Mesodermal cell (in vitro differentiated cells): ENCODE measurements around the gene PARL.

Experiments
- H3K27ac ChIP-seq: 2 replicates; pipeline ENCODE4 v1.7.0; 2013; ENCODE audit warnings: mild to moderate bottlenecking, low read depth, low read length, moderate library complexity; ENCODE audit not compliant: severe bottlenecking
- H3K36me3 ChIP-seq: 2 replicates; pipeline ENCODE4 v1.7.1; 2013; ENCODE audit warnings: mild to moderate bottlenecking, low read length, moderate library complexity; ENCODE audit not compliant: control insufficient read depth, insufficient read depth
- H3K4me1 ChIP-seq: one replicate; pipeline ENCODE4 v1.7.1; 2013; ENCODE audit warnings: mild to moderate bottlenecking, low read length; ENCODE audit not compliant: insufficient read depth, control insufficient read depth, poor library complexity, severe bottlenecking
- H3K4me3 ChIP-seq: 2 replicates; pipeline ENCODE4 v1.7.0; 2013; ENCODE audit warnings: low read length, control low read depth, mild to moderate bottlenecking; ENCODE audit not compliant: insufficient read depth, poor library complexity, severe bottlenecking; ENCODE audit errors: extremely low read depth
- H3K9me3 ChIP-seq: 2 replicates; pipeline ENCODE4 v1.7.1; 2013; ENCODE audit warnings: mild to moderate bottlenecking, low read length, moderate library complexity; ENCODE audit not compliant: control insufficient read depth
- WGBS, 2 experiments: methylation state at CpG; one replicate each; pipeline ENCODE4 v1.1.5; 2013; ENCODE audit warnings: missing lambda C conversion rate in 2 of 2; ENCODE audit not compliant: insufficient coverage in 2 of 2; 5-methylcytosine and 5-hydroxymethylcytosine counted together

Gene PARL

GRCh38 chr3:183906234-183906921 is 21.7 kb upstream of the PARL start:
- Histone ChIP-seq H3K9me3 (no peaks in the 10 kb centered on the region), H3K27ac (no peak overlapping the region), H3K36me3 (no peaks in the 10 kb centered on the region), H3K4me3 (no peak overlapping the region), H3K4me1 (no peaks in the 10 kb centered on the region)
- 89% methylated on average over 9 to 12 of the region's 13 CpGs for WGBS, 2 experiments

- H3K4me3 ChIP-seq: no peak overlapping the region
- no peaks in the 10 kb centered on the region for H3K36me3 ChIP-seq
- no peak overlapping the region for H3K27ac ChIP-seq
- 84% methylated on average over 13 to 14 of the region's 14 CpGs for WGBS, 2 experiments
- no peaks in the 10 kb centered on the region for H3K9me3 ChIP-seq
- no peaks in the 10 kb centered on the region for H3K4me1 ChIP-seq
These were observed 20.4 kb upstream of the PARL start for GRCh38 chr3:183904833-183905780.

DNA sequence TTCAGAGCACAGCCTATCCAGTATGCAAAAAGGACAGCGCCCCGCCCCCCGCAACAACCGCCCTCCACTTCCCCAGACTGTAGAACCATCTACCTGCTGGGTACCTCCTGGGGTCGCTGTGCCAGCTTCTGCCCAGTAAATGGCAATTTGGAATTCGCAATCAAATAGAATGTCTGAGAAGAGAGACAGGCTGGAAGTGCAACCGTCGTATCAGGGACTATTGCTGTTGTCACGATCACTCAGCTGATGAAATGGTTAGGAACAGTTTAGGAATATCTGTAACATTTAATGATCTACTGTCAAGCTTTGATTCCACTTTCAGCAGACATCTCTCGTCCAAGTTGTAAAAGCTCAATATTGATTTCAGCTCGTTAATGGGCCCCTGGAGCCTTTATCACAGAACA is 13.3 kb upstream of the PARL start:
- WGBS, 2 experiments: 78 to 79% methylated on average over 10 of the region's 11 CpGs
- Histone ChIP-seq H3K4me1 (no peaks in the 10 kb centered on the region), H3K4me3 (no peak overlapping the region), H3K27ac (no peak overlapping the region), H3K36me3 (no peaks in the 10 kb centered on the region), H3K9me3 (no peaks in the 10 kb centered on the region)

GRCh38 chr3:183897606-183898005 is 12.9 kb upstream of the PARL start:
- Histone ChIP-seq H3K4me1 (no peaks in the 10 kb centered on the region), H3K9me3 (no peaks in the 10 kb centered on the region), H3K36me3 (no peaks in the 10 kb centered on the region), H3K4me3 (no peak overlapping the region), H3K27ac (no peak overlapping the region)
- 91 to 97% methylated on average over 3 to 4 of the region's 4 CpGs for WGBS, 2 experiments

DNA sequence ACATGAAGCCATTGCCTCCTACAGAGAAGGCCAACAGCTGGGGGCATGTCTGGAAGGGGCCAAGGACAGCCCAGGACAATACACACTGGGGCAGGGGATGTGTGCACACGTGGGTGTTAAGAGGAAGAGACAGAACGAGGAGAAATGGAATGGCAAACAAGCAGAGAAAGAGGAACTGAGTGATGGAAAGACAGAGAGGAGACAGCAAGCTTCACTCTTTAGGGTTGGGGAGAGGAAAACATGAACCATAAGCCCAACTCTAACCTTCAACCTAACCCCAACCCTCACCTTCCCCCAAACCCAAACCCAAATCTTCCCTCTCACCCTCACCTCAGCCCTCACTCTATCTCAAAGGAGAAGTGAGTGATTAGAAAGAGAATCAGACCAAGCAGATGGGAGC is 11.9 kb upstream of the PARL start:
- H3K9me3 ChIP-seq: no peaks in the 10 kb centered on the region
- 67% methylated on average over 2 of the region's 2 CpGs; no CpG with 5 or more reads in 1 of the 2 experiments for WGBS, 2 experiments
- H3K4me1 ChIP-seq: no peaks in the 10 kb centered on the region
- no peak overlapping the region for H3K27ac ChIP-seq
- H3K4me3 ChIP-seq: no peak overlapping the region
- no peaks in the 10 kb centered on the region for H3K36me3 ChIP-seq

- Histone ChIP-seq H3K4me3 (no peak overlapping the region), H3K9me3 (no peaks in the 10 kb centered on the region), H3K4me1 (no peaks in the 10 kb centered on the region), H3K36me3 (no peaks in the 10 kb centered on the region), H3K27ac (no peak overlapping the region)
- WGBS, 2 experiments: 90 to 95% methylated on average over 2 to 3 of the region's 3 CpGs
These were observed 11.5 kb upstream of the PARL start for GRCh38 chr3:183896184-183896583.

GRCh38 chr3:183895774-183896173 is 11.1 kb upstream of the PARL start:
- Histone ChIP-seq H3K4me1 (no peaks in the 10 kb centered on the region), H3K4me3 (no peak overlapping the region), H3K36me3 (no peaks in the 10 kb centered on the region), H3K27ac (no peak overlapping the region), H3K9me3 (no peaks in the 10 kb centered on the region)
- 89 to 95% methylated on average over 4 to 6 of the region's 6 CpGs for WGBS, 2 experiments

DNA sequence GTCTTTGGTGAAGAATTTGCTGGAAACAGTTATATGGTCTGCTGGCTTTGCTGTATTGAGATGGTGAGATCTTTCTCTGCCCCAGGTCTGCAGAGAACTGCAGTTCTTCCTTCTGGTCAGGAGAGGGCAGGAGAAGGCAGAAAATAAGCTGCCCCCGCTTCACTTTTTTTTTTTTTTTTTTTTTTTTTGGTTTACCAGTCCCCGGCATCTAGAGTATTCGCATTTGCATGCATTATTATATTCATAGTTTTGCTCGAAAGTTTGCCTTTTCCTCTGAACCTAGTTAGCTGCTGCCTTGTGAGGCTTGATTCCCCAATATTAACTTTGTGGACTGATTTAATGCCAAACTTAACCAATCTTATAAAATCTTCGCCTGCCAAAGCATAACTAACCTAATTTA is 10.6 kb upstream of the PARL start:
- Histone ChIP-seq H3K4me3 (no peak overlapping the region), H3K36me3 (no peaks in the 10 kb centered on the region), H3K9me3 (no peaks in the 10 kb centered on the region), H3K4me1 (no peaks in the 10 kb centered on the region), H3K27ac (no peak overlapping the region)
- WGBS, 2 experiments: 5 to 100% methylated on average over 1 to 4 of the region's 5 CpGs

DNA sequence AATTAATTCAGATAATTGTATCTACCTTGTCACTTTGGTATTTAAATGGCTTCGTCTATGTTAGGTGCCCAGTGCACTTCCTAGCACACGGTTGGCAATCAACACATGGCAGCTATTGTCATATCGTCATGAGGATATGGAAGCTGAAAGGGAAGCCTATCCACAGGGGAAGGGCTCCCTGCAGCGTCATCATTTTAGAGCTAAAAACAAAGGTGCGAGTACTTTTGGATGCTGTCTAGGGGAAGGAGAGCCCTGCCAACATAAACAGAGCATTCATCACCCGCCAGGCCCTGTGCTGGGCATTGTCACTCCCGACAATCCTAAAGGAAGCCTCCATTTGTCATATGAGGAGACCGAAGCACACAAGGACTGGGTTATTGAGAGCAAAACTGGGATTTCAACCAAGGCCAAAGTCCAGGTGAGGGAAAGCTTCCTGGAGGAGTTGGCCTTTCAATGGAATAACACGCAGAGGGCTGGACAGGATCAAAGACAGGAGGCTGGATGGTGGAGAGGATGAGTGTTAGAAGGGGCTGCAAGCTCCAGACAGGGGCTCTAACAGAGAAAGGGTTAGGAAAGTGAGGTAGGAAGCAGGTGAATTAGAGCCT is 8.0 kb upstream of the PARL start:
- Histone ChIP-seq H3K4me1 (no peaks in the 10 kb centered on the region), H3K27ac (no peak overlapping the region), H3K36me3 (no peaks in the 10 kb centered on the region), H3K4me3 (no peak overlapping the region), H3K9me3 (no peaks in the 10 kb centered on the region)
- 92 to 96% methylated on average over 6 to 9 of the region's 9 CpGs for WGBS, 2 experiments

DNA sequence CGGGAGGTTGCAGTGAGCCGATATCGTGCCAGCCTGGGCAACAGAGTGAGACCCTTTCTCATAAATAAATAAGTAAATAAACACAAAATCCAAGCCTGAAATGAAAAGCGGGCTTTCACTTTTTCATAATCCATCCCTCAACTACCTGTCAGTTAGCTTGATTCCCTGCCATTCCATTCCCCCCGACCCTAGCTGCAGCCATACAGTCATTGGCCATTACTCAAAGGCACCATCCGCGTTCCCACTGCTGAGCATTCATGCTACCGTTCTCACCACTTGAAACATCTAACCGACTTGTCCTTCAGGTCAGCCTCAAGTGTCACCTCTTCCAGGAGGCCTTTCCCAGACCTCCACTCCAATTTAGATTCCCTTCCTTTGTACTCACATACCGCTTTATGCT is 1.1 kb upstream of the PARL start:
- Histone ChIP-seq H3K4me3 (no peak overlapping the region), H3K9me3 (no peaks in the 10 kb centered on the region), H3K27ac (no peak overlapping the region), H3K4me1 (peaks cover 6% of the 10 kb centered on the region), H3K36me3 (peaks cover 11% of the 10 kb centered on the region)
- 95% methylated on average over 8 to 10 of the region's 10 CpGs for WGBS, 2 experiments
